HG02678 (cell line): ENCODE measurements around the gene LCE1B.

ENCODE experiments used
- ATAC-seq: cut with Tn5 transposase; IDR thresholded peaks from one replicate; pipeline ENCODE4 v1.9.1; 2021; ENCODE audit warnings: mild to moderate bottlenecking, moderate library complexity; ENCODE audit not compliant: unreplicated experiment

LCE1B gene, protein sequence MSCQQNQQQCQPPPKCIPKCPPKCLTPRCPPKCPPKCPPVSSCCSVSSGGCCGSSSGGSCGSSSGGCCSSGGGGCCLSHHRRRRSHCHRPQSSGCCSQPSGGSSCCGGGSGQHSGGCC

GRCh38 chr1:152811671-152812070 is at the start of gene LCE1B:
Gene LCE1B (plus strand): TSS chr1:152811971. CDS start chr1:152812447, 476 bp downstream.
- ATAC-seq, result no peak

DNA sequence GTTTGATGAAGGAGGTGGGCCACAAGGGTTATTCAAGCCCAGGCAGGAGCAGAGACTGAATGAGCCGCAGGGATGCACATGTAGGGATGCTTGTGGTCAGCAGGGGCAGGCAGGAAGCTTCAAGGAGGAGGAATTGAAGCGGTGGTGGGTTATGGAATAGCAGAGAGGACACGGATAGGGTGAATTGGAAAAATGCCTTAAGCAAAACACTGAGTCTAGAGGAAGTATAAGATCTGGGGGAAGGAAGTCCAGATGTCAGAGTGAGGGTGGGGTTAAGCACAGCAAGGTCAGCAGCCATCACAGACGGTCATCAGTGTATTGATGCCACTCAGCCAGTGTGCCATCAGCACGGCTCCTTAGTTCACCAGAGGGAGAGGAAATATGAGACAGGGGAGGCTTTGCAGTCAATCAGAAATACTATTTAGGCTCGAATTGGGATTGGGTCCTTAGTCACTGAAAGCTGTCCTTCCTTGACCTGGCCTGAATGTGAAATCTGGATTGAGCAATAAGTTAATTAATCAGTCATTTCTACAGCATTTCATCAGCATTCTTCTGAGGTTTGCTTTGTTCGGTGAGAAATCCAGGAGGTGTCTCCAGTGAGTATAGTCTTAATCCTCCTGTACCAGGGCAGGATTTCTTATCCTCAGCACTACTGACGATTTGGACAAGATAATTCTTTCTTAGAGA is 42.8 kb upstream of the LCE1B start:
- no peak for ATAC-seq

GRCh38 chr1:152770411-152770810 is 41.4 kb upstream of the LCE1B start:
- ATAC-seq, result no peak

DNA sequence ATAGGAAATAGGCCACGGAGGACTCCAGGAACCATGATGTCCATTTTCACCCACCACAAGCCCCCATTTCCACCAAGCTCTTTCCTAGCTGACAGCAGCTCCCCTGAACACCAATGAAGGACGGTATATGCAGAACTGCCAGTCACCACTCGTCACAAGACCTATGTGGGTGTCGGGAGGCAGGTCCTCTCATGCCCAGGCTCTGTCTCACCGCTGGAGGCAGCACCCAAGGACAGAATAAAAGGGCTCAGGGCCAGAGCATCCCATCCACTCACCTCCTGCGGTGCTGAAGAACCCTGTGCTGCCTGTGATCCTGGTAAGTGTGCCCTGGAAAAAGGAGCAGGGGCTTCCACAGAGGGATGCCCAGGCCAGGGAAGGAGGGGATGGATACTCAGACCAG is 36.9 kb upstream of the LCE1B start, which contains the start of gene LCE1F:
TSS of gene LCE1F (plus strand) at position 266 of the 400 bp plus-strand sequence. CDS start 1,232 bp downstream, outside the sequence.
- no peak for ATAC-seq

- no peak for ATAC-seq
Measured at GRCh38 chr1:152776361-152776760, 35.4 kb upstream of the LCE1B start.

- ATAC-seq, result no peak
Measured at GRCh38 chr1:152777510-152778137, 34.1 kb upstream of the LCE1B start.

DNA sequence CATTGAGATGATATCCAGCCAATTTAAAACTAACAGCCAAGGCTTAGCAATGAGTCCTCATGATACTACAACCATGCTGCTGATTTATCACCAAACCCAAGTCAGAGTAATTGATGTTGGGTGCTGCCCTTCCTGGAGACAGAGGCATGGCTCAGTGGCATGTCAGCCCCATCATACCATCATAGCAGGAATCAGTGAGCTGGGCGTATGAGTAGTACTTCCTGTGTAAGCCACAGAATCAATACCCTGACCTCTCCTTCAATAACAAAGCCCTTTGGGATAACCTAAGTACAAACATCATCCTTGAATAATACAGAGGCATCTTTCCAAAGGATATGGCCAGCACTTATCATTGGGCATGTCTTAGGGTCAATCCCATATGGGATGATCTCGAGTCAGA is 28.7 kb upstream of the LCE1B start:
- no peak for ATAC-seq

DNA sequence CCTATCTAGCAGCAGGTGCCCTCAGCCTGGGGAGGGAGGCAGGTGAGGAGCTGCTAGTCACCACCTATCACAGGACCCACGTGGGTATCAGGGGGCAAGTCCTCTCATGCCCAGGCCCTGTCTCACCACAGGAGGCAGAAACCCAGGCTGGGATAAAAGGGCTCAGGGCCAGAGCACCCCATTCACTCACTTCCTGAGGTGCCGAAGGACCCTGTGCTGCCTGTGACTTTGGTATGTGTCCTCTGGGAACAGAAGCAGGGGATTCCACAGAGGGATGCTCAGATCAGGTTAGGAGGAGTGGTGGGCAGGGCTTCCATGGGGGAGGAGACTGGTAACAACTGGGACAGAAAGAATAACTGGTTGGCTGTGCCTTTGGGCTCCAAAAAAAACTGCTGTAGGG is 25.7 kb upstream of the LCE1B start, which contains the start of gene LCE1E:
TSS of gene LCE1E (plus strand) at position 181 of the 400 bp plus-strand sequence. CDS start 1,043 bp downstream, outside the sequence.
- ATAC-seq, result no peak

DNA sequence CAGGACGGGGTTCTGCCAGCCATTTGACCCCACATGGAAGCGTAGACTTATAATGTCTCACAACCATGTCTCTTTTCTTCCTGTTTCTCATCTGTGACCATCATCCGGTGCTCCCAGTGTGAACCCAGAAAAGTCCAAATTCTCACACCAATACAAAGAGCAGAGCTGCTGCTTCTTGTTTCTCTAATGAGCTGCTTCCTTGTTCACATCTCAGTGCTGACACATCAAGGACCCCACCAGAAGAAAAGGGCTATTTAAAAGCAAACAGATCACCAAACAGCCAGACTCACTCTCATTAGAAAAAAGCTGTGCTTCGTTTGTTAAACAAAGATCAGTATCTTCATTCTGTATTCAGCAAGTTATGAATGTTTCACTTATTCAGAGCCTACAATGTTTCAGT is 16.1 kb upstream of the LCE1B start:
- no peak for ATAC-seq

DNA sequence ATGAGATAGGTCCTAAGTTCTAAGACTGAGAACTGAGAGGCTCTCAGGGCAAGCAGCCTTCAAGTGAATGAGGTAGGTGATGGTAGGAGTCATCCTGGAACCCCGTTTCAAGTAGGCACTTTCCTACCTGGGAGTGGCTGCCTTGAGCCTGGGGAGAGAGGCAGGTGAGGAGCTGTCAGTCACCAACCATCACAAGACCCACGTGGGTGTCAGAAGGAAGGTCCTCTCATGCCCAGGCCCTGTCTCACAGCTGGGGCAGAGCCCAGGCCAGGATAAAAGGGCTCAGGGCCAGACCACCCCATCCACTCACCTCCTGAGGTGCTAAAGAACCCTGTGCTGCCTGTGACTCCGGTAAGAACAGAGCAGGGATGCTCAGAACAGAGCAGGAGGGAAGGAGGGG is 15.3 kb upstream of the LCE1B start, which contains the start of gene LCE1D:
TSS of gene LCE1D (plus strand) at position 301 of the 400 bp plus-strand sequence. CDS start 1,074 bp downstream, outside the sequence.
- no peak for ATAC-seq

- no peak for ATAC-seq
Measured at GRCh38 chr1:152801333-152801732, 10.4 kb upstream of the LCE1B start.

DNA sequence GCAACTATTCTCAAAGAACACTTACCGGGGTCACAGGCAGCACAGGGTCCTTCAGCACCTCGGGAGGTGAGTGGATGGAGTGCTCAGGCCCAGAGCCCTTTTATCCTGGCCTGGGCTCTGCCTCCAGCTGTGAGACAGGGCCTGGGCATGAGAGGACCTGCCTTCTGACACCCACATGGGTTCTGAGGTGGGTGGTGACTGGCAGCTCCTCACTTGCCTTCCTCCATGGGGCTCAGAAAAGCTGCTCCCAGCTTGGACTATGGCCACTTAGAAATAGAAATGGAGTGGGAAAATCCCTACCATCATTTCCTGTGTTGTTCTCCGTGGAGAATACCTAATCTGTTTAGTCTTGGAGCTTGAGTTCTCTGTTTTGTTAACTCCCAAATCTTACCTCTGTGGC is 5.2 kb upstream of the LCE1B start, which contains the start of gene LCE1C:
TSS of gene LCE1C (minus strand) at position 76 of the 400 bp plus-strand sequence. CDS start 1,173 bp downstream, outside the sequence.
- ATAC-seq, result no peak

DNA sequence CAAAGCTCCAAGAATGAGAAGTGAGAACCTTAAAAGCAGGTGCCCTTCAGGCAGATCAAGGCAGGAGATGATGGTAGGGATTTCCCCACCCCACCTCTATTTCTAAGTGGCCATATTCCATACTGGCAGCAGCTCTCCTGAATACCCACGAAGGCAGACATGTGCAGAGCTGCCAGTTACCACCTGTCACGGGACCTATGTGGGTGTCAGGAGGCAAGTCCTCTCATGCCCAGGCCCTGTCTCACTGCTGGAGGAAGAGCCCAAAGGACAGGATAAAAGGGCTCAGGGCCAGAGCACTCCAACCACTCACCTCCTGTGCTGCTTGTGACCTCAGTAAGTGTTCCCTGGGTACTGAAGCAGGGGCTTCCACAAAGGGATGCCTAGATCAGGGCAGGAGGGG is 721 bp upstream of the LCE1B start:
- no peak for ATAC-seq

GRCh38 chr1:152817309-152817708 is 5.5 kb downstream of the LCE1B start:
- ATAC-seq, result no peak

GRCh38 chr1:152823294-152823693 is 11.5 kb downstream of the LCE1B start:
- ATAC-seq, result no peak

GRCh38 chr1:152824964-152825363 is 13.2 kb downstream of the LCE1B start:
- no peak for ATAC-seq

DNA sequence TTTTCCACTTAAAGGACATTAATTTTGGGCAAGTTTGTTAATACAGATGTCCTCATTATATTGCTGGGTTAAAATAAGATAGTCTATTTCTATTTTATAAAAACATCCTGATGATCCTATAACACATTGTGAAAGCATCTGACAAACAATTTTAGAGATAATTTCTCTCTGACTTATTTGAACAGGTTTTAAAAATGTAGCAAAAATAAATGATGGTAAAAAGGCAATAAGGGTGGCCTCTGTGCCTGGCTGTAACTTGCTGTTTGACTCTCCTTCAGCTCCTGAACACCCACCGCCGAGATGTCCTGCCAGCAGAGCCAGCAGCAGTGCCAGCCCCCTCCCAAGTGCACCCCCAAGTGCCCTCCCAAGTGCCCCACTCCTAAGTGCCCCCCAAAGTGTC is 15.4 kb downstream of the LCE1B start, which contains the start of gene LCE1A:
TSS of gene LCE1A (plus strand) at position 301 of the 400 bp plus-strand sequence. CDS start at position 301, 0 bp downstream.
- no peak for ATAC-seq

DNA sequence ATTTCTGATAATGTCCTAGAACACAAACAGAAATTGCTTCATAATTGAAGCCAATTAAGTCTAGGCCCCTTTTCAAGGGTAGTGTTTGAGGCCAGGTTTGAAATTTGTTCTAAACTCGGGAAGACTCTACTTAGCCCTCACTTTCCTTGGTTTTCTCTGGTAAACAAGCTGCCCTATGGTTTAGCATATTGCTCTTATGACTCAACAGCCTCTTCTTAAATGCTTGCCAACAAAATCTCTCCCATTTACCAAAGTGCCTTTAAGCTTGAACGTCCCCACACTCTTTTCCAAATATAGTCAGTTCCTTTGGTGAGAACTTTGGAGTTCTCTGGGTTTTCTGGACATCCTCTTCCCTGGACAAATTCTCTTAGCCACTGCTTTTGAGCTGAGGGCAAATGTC is 25.1 kb downstream of the LCE1B start:
- ATAC-seq, result no peak

- ATAC-seq, result no peak
Measured at GRCh38 chr1:152842556-152842955, 30.8 kb downstream of the LCE1B start, which contains the start of gene LCE6A. Gene LCE6A (plus strand): TSS chr1:152842856. CDS start chr1:152843521, 665 bp downstream.

DNA sequence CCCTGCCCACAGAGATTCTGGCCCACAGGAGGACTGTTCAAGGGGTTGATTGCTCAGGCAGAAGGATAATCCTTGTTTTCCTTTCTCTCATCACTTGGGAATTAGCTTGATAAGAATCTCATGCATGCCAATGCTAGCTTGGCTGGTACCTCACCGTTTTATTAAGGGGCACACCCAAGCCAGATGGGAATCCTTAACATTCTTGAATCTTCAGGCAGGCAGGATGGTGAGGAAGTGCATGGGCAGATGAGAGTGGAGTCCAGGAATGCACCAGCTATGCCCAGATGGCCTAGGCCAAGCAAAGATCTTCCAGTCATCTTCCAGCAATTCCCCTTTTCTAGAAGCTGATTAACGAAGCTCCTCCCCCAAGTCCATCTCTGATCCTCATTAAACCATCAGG is 43.9 kb downstream of the LCE1B start:
- ATAC-seq, result no peak

DNA sequence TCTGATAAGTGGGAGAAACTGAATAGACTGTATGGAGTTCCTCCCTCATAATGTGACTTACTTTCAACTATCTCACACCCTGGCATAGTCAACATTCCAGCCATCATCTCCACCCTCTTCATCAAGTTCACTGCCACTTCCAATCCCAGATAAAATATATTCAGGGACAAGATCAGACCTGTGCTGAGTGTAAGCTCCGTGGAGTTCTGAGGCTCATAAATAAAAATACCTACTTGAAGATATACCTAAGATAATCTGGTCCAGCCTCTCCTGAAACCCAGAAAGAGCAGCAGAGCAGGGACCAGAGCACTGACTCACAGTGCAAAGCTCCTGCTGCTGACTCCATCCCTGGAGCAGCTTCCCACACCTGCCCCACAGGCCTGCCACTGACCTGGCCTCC is 46.3 kb downstream of the LCE1B start:
- no peak for ATAC-seq

- no peak for ATAC-seq
Measured at GRCh38 chr1:152859696-152860095, 47.9 kb downstream of the LCE1B start, which contains the start of gene LCE7A. Gene LCE7A (plus strand): TSS chr1:152859996. CDS start chr1:152860698, 702 bp downstream.
